Activated CD4-positive, alpha-beta T cell treated with anti-CD3 and anti-CD28 coated beads for 48 hours (primary cell): ENCODE measurements around the gene KATNBL1.
"Not testable (repeated sequence)": the region's sequence is repeated elsewhere in the genome, so short reads cannot be mapped to it uniquely, and the experiment has no call there.

Experiments
- DNase-seq: peaks from one replicate; pipeline ENCODE4 v3.0.0-alpha.2; 2020

The KATNBL1 gene

DNA sequence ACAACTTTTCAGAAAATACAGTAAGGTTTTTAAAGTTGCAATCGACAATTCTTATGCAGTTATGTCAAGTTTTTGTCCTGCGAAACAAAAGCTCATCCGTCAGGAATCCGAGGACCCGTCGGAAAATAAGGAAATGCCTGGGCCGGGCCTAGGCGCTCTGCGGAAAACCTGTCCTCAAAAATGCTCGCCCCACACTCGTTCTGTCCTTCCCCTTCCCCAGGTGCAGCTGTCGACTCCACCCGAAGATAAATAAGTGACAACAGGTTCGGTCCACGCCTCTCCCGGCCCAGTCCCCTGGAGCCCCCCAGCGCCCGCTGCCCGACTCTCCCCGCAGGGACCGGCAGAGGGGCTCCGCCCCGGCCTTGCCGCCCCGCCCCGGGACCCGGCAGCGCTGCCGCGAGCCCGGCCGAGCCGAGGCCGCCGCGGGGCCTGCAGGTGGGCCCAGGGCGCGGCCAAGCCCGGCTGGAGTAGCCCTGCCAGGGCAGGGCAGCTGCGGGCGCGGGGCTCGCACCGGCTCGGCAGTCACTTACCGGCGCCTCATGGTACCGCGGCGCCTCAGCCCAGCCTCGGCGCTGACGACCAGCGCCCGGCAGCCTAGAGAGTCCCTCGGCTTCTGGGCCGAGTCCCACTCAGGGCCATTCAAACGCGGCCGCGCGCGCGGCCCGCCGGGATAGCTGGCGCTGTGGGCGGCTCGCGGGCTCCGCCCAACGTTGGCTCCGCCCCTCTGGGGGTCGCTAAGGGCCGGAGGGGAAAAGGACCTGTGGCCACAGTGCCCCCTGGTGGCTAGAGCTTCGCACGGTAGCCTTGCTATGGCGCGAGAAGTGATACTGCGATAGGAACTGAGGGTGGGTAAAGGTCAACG lies at the start of gene KATNBL1:
Gene KATNBL1, minus strand, starts transcription at position 676 of the 862 bp plus-strand sequence. CDS start 46,420 bp downstream, outside the sequence.
- DNase-seq = peak; percentile 99

DNA sequence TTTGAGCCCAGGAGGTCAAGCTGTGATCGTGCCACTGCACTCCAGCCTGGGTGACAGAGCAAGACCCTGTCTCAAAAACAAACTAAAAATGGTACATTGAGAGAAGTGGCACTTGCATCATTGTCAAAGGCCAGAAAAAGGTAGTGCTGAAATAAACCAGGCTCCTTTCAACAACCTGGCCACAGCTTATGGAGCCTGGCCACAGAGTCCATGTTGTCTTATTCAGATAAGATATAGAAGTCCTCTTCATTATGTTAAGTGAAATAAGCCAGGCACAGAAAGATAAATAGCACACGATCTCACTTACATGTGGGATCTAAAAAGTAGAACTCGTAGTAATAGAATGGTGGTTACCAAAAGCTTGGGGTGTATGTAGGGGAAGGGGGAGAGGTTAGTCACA lies 49.7 kb upstream of the KATNBL1 start:
- no peak for DNase-seq

- DNase-seq = no peak
Measured at GRCh38 chr15:34258151-34258550, 48.3 kb upstream of the KATNBL1 start.

GRCh38 chr15:34252545-34252944 lies 42.6 kb upstream of the KATNBL1 start:
- no peak for DNase-seq

DNA sequence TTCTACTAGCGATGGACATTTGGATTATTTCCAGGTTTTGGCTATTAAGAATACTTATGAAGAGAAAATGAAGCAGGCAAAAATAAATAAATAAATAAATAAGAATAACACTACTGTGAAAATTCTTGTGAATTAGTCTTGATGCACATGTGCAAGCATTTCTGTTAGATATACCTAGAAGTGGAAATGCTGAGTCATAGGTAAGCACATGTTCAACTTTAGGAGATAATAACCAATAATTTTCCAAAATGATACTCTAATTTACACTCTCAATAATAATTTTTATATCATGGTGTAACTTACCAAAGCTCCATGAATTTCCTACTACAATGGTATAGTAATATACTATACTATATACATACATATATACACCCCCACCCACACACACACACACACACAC lies 38.3 kb upstream of the KATNBL1 start:
- no peak for DNase-seq

- no peak for DNase-seq
Measured at GRCh38 chr15:34246276-34246976, 36.5 kb upstream of the KATNBL1 start.

- no peak for DNase-seq
Measured at GRCh38 chr15:34243226-34243625, 33.3 kb upstream of the KATNBL1 start.

DNA sequence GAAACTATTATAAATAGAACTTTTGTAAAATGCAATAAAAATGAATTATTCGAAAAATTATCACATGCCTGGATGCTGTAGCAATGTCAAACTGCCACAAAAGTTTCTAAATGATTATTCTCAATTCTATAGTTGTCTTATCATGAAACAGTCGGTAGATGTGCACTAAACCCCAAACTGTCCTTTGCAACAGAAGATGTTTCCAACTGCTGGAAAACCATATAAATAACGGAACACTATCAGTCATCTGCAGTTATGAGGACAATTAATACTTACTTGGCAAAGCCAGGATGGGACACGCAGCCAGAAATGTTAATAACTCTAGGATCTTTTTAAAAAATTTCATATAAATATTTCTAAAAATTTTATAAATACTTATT lies 32.4 kb upstream of the KATNBL1 start:
- DNase-seq = no peak

- peak; percentile 25 for DNase-seq
Measured at GRCh38 chr15:34241376-34242330, 31.8 kb upstream of the KATNBL1 start.

- peak; percentile 22 for DNase-seq
Measured at GRCh38 chr15:34240537-34240936, 30.6 kb upstream of the KATNBL1 start.

GRCh38 chr15:34239151-34239808 lies 29.4 kb upstream of the KATNBL1 start:
- DNase-seq = peak; percentile 62

DNA sequence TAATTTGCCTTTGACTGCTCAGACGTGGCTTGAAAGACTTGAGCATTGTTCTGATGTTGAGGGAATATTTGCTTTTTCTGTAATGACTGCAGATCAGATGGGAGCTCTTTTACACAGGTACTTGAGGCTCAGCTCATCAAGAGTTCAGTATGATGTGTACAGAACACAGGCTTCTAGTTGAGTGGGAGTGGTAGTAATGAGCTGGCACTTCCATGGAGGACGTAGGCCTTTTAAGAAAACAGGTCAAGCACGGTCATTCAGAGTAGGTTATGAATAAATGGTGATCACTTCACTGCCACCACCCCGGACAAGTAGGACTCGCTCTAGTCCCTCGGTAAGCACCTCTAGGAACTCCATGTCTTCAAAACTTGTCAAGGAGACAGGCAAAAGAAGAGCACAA lies 23.7 kb upstream of the KATNBL1 start:
- no peak for DNase-seq

- DNase-seq = no peak
Measured at GRCh38 chr15:34223904-34224596, 14.2 kb upstream of the KATNBL1 start.

- no peak for DNase-seq
Measured at GRCh38 chr15:34217587-34218225, 7.8 kb upstream of the KATNBL1 start.

GRCh38 chr15:34216527-34217270 lies 6.8 kb upstream of the KATNBL1 start:
- DNase-seq = no peak

DNA sequence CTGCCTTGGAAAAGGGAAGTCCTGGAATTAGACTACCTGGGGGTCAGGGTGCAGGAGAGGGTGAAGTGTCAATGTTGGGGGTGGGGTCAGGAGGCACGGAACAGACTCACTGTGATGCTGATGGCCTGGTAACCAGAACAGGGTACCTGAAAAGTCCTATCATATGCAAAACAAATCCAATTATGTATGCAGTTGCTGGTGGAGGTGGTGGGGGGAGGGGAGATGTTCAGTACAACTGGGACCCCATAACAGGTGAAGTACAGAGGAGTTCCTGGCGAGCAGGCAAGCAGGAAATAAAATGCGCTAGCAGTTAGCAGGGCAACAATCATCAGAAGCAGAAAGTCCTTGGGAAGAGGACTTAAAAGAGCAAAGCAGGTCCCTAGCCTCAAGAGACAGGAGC lies 4.2 kb upstream of the KATNBL1 start:
- no peak for DNase-seq

DNA sequence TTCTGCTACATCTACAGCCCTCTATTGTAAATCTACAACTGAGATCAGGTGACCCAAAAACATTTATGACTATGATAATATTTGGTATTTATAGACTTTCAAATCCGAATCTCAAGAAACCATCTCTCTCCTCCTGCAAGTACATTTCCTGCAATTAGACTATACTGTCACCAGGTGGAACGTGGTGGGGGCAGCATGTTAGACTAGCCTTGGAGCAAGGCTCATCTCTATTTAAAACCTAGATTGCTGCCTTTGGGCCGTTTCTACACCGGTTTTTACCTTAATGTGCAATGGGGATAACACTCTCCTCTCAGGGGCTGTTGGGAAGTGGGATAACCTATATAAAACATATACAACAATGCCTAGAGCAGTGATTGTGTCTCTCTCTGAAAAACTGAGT lies 3.8 kb upstream of the KATNBL1 start:
- no peak for DNase-seq

GRCh38 chr15:34206011-34206410 lies 3.9 kb downstream of the KATNBL1 start:
- no peak for DNase-seq

DNA sequence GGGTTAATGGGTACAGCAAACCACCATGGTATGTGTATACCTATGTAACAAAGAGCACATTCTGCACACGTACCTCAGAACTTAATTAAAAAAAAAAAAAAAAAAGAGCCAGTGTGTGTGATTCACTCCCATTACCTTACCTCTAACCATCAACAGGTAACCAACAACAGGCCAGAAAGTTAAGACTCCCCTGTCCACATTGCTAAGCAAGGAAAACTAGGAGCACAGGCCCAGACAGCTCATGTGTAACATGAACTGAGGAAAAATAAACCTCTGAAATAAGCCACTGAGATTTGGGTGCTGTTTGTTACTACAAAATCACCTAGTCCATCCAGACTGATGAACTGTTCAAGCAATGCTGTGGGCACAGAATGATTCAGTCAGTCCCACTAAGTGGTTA lies 6.0 kb downstream of the KATNBL1 start:
- DNase-seq = no peak

- DNase-seq = no peak
Measured at GRCh38 chr15:34203305-34203704, 6.6 kb downstream of the KATNBL1 start.

- not testable (repeated sequence) for DNase-seq
Measured at GRCh38 chr15:34193272-34193671, 16.6 kb downstream of the KATNBL1 start.
